Uterus (tissue), 2 donors: Measurements from ENCODE around the gene G6PC3.

Experiments used
- POLR2A ChIP-seq, 2 donors: fragments of 450-650 bp; IDR thresholded peaks; one replicate each; pipeline ENCODE4 v1.6.1; 2016; ENCODE audit warnings: antibody characterized with exemption in 2 of 2, mild to moderate bottlenecking in 1 of 2, moderate library complexity in 1 of 2
- TF ChIP-seq, protein P1 (sequence below), 4 experiments: fragments of 200-600 bp in 2 of 4; fragments of 450-650 bp in 2 of 4; sonication (generic) in 2 of 4; IDR thresholded peaks; one replicate each; pipeline ENCODE4 v1.5.1; 2016 to 2019; ENCODE audit warnings: antibody characterized with exemption in 4 of 4, mild to moderate bottlenecking in 2 of 4, moderate library complexity in 1 of 4

DNA sequence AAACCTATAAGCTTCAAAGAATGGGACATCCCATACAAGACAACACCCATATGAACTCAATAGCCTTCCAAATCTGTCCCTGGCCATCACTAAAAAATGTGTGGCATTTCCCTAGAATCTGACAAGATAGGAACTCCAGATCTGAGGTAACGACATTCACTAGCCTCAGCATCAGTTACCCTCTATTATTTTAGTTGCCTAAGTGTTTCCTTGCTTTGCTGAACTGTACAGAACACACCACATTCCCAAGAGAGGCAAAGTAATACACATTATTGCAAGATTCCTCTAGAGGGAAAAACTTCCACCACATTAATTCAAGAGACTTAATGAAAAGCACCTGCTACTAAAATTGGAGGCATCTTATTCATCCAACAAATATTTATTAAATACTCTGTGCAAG, 9.1 kb upstream of the G6PC3 start:
- no peak for TF ChIP-seq POLR2A (IDR thresholded peaks at IDR 0.05)
- TF ChIP-seq, protein P1, sequence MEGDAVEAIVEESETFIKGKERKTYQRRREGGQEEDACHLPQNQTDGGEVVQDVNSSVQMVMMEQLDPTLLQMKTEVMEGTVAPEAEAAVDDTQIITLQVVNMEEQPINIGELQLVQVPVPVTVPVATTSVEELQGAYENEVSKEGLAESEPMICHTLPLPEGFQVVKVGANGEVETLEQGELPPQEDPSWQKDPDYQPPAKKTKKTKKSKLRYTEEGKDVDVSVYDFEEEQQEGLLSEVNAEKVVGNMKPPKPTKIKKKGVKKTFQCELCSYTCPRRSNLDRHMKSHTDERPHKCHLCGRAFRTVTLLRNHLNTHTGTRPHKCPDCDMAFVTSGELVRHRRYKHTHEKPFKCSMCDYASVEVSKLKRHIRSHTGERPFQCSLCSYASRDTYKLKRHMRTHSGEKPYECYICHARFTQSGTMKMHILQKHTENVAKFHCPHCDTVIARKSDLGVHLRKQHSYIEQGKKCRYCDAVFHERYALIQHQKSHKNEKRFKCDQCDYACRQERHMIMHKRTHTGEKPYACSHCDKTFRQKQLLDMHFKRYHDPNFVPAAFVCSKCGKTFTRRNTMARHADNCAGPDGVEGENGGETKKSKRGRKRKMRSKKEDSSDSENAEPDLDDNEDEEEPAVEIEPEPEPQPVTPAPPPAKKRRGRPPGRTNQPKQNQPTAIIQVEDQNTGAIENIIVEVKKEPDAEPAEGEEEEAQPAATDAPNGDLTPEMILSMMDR (IDR thresholded peaks at IDR 0.05), result no peak
